SJCRH30 (cell line): ENCODE measurements around the gene TMPRSS11A. TPM values are rescaled to one million over a fixed set of nuclear protein-coding genes. Genes with fewer than 3 reads are reported as not detected.

Experiments used
- DNase-seq, 2 experiments: peaks; one replicate each; pipeline ENCODE4 v3.0.0-alpha.2; 2015 to 2020
- H3K27ac ChIP-seq: fragments of 250-450 bp; sonication (Bioruptor Pico); 2 replicates; pipeline ENCODE4 v1.5.1; 2020; ENCODE audit warnings: mild to moderate bottlenecking, moderate library complexity
- H3K27me3 ChIP-seq: fragments of 250-450 bp; sonication (Bioruptor Pico); 2 replicates; pipeline ENCODE4 v1.5.1; 2020; ENCODE audit warnings: mild to moderate bottlenecking, moderate library complexity
- H3K36me3 ChIP-seq: fragments of 250-450 bp; sonication (Bioruptor Pico); 2 replicates; pipeline ENCODE4 v1.5.1; 2020; ENCODE audit warnings: mild to moderate bottlenecking, moderate library complexity
- H3K4me1 ChIP-seq: fragments of 250-450 bp; sonication (Bioruptor Pico); 2 replicates; pipeline ENCODE4 v1.5.1; 2020; ENCODE audit warnings: mild to moderate bottlenecking, moderate library complexity
- H3K4me3 ChIP-seq: fragments of 250-450 bp; sonication (Bioruptor Pico); 2 replicates; pipeline ENCODE4 v1.5.1; 2020; ENCODE audit warnings: mild to moderate bottlenecking, moderate library complexity
- H3K9me3 ChIP-seq: fragments of 250-450 bp; sonication (Bioruptor Pico); replicated peaks from 2 replicates; pipeline ENCODE4 v1.5.1; 2020; ENCODE audit warnings: mild to moderate bottlenecking, moderate library complexity
- total RNA-seq: library from RNA; depleted of rRNA; stranded (reverse); fragments of >200 nt; shearing (Covaris generic); gene quantifications from 2 replicates; pipeline ENCODE4 v1.2.3, GENCODE V29; 2014

TMPRSS11A gene
- total RNA-seq, 1 experiment from 2014 or later = not detected

GRCh38 chr4:67896421-67897065 lies 66.8 kb downstream of the TMPRSS11A start:
- no peak for DNase-seq
- H3K27me3 ChIP-seq = no peaks in the 10 kb centered on the region
- no peaks in the 10 kb centered on the region for H3K9me3 ChIP-seq
- H3K27ac ChIP-seq = no peak overlapping the region
- H3K36me3 ChIP-seq = no peaks in the 10 kb centered on the region
- no peaks in the 10 kb centered on the region for H3K4me1 ChIP-seq
- no peak overlapping the region for H3K4me3 ChIP-seq

- Histone ChIP-seq H3K36me3 (no peaks in the 10 kb centered on the region), H3K27me3 (no peaks in the 10 kb centered on the region), H3K4me1 (no peaks in the 10 kb centered on the region), H3K27ac (no peak overlapping the region), H3K4me3 (no peak overlapping the region), H3K9me3 (no peaks in the 10 kb centered on the region)
- DNase-seq = no peak
Measured at GRCh38 chr4:67894659-67895058, 68.6 kb downstream of the TMPRSS11A start.

- Histone ChIP-seq H3K36me3 (no peaks in the 10 kb centered on the region), H3K9me3 (no peaks in the 10 kb centered on the region)
- DNase-seq = no peak
Measured at GRCh38 chr4:67892905-67893304, 70.4 kb downstream of the TMPRSS11A start.

GRCh38 chr4:67892253-67892652 lies 71.0 kb downstream of the TMPRSS11A start:
- Histone ChIP-seq H3K4me3 (no peak overlapping the region), H3K27ac (no peak overlapping the region), H3K27me3 (no peaks in the 10 kb centered on the region), H3K36me3 (no peaks in the 10 kb centered on the region), H3K4me1 (no peaks in the 10 kb centered on the region), H3K9me3 (no peaks in the 10 kb centered on the region)
- no peak for DNase-seq

More at GRCh38 chr4:67892905-67893304, 70.4 kb downstream of the TMPRSS11A start:
- H3K4me3 ChIP-seq = no peak overlapping the region
- no peak overlapping the region for H3K27ac ChIP-seq
- no peaks in the 10 kb centered on the region for H3K4me1 ChIP-seq
- H3K27me3 ChIP-seq = no peaks in the 10 kb centered on the region

GRCh38 chr4:67891645-67892044 lies 71.6 kb downstream of the TMPRSS11A start:
- Histone ChIP-seq H3K27me3 (no peaks in the 10 kb centered on the region), H3K27ac (no peak overlapping the region), H3K9me3 (no peaks in the 10 kb centered on the region), H3K36me3 (no peaks in the 10 kb centered on the region), H3K4me3 (no peak overlapping the region), H3K4me1 (no peaks in the 10 kb centered on the region)
- DNase-seq = no peak

- H3K4me1 ChIP-seq = peaks cover 3% of the 10 kb centered on the region; the same call in 1 of the 2 replicates
- no peaks in the 10 kb centered on the region for H3K27me3 ChIP-seq
- H3K9me3 ChIP-seq = no peaks in the 10 kb centered on the region
- no peak overlapping the region for H3K4me3 ChIP-seq
- peak overlapping the region; percentile 24 for H3K27ac ChIP-seq
- H3K36me3 ChIP-seq = no peaks in the 10 kb centered on the region
- DNase-seq = no peak
Measured at GRCh38 chr4:67886281-67886680, 77.0 kb downstream of the TMPRSS11A start.

- H3K27ac ChIP-seq = peak overlapping the region; percentile 24
- H3K36me3 ChIP-seq = no peaks in the 10 kb centered on the region
- H3K9me3 ChIP-seq = no peaks in the 10 kb centered on the region
- 0 out of 2 replicates have a peak overlapping the region, but pooled peaks have one; percentile 5 for H3K4me3 ChIP-seq
- peaks cover 3% of the 10 kb centered on the region; the same call in 1 of the 2 replicates for H3K4me1 ChIP-seq
- no peaks in the 10 kb centered on the region for H3K27me3 ChIP-seq
- DNase-seq = peak; percentile 33 to 37
Measured at GRCh38 chr4:67885762-67886161, 77.5 kb downstream of the TMPRSS11A start.

GRCh38 chr4:67884701-67885100 lies 78.6 kb downstream of the TMPRSS11A start:
- Histone ChIP-seq H3K4me3 (no peak overlapping the region), H3K4me1 (peaks cover 3% of the 10 kb centered on the region; the same call in 1 of the 2 replicates), H3K9me3 (no peaks in the 10 kb centered on the region)

GRCh38 chr4:67883902-67884301 lies 79.4 kb downstream of the TMPRSS11A start, which contains the start of gene TMPRSS11D:
Gene TMPRSS11D (minus strand): TSS chr4:67884002. CDS start chr4:67883933, 69 bp downstream.
- no peaks in the 10 kb centered on the region for H3K27me3 ChIP-seq
- no peak within 1 kb of the TSS for H3K27ac ChIP-seq
- no peaks in the 10 kb centered on the region for H3K9me3 ChIP-seq
- H3K4me1 ChIP-seq = peaks cover 3% of the 10 kb centered on the region; the same call in 1 of the 2 replicates
- no peaks in the 10 kb centered on the region for H3K36me3 ChIP-seq
- H3K4me3 ChIP-seq = no peak within 1 kb of the TSS
- no peak for DNase-seq

More at GRCh38 chr4:67884701-67885100, 78.6 kb downstream of the TMPRSS11A start:
- no peak for DNase-seq
- H3K27ac ChIP-seq = no peak overlapping the region
- no peaks in the 10 kb centered on the region for H3K36me3 ChIP-seq
- H3K27me3 ChIP-seq = no peaks in the 10 kb centered on the region

- no peak overlapping the region for H3K27ac ChIP-seq
- no peaks in the 10 kb centered on the region for H3K27me3 ChIP-seq
- DNase-seq = no peak
- H3K4me3 ChIP-seq = no peak overlapping the region
- peaks cover 3% of the 10 kb centered on the region; the same call in 1 of the 2 replicates for H3K4me1 ChIP-seq
- H3K36me3 ChIP-seq = no peaks in the 10 kb centered on the region
- no peaks in the 10 kb centered on the region for H3K9me3 ChIP-seq
Measured at GRCh38 chr4:67883458-67883857, 79.8 kb downstream of the TMPRSS11A start.

GRCh38 chr4:67880866-67881610 lies 82.3 kb downstream of the TMPRSS11A start:
- Histone ChIP-seq H3K27me3 (no peaks in the 10 kb centered on the region), H3K4me1 (no peaks in the 10 kb centered on the region), H3K9me3 (no peaks in the 10 kb centered on the region), H3K36me3 (no peaks in the 10 kb centered on the region), H3K4me3 (no peak overlapping the region), H3K27ac (no peak overlapping the region)
- peak; percentile 16 to 24 for DNase-seq

GRCh38 chr4:67879486-67879885 lies 83.8 kb downstream of the TMPRSS11A start:
- Histone ChIP-seq H3K9me3 (no peaks in the 10 kb centered on the region), H3K27me3 (no peaks in the 10 kb centered on the region), H3K4me1 (no peaks in the 10 kb centered on the region), H3K27ac (no peak overlapping the region), H3K4me3 (no peak overlapping the region), H3K36me3 (no peaks in the 10 kb centered on the region)
- DNase-seq = no peak

- no peak overlapping the region for H3K4me3 ChIP-seq
- H3K9me3 ChIP-seq = no peaks in the 10 kb centered on the region
- H3K27me3 ChIP-seq = no peaks in the 10 kb centered on the region
- no peak for DNase-seq
- H3K4me1 ChIP-seq = no peaks in the 10 kb centered on the region
- no peaks in the 10 kb centered on the region for H3K36me3 ChIP-seq
- H3K27ac ChIP-seq = no peak overlapping the region
Measured at GRCh38 chr4:67877086-67877485, 86.2 kb downstream of the TMPRSS11A start.

GRCh38 chr4:67874986-67875385 lies 88.3 kb downstream of the TMPRSS11A start:
- no peaks in the 10 kb centered on the region for H3K4me1 ChIP-seq
- H3K27me3 ChIP-seq = no peaks in the 10 kb centered on the region
- no peaks in the 10 kb centered on the region for H3K36me3 ChIP-seq
- no peak for DNase-seq
- no peak overlapping the region for H3K4me3 ChIP-seq
- no peak overlapping the region for H3K27ac ChIP-seq
- no peaks in the 10 kb centered on the region for H3K9me3 ChIP-seq

GRCh38 chr4:67873116-67873515 lies 90.2 kb downstream of the TMPRSS11A start:
- no peak for DNase-seq
- H3K4me3 ChIP-seq = no peak overlapping the region
- H3K27me3 ChIP-seq = no peaks in the 10 kb centered on the region
- H3K9me3 ChIP-seq = no peaks in the 10 kb centered on the region
- no peak overlapping the region for H3K27ac ChIP-seq
- no peaks in the 10 kb centered on the region for H3K36me3 ChIP-seq
- H3K4me1 ChIP-seq = no peaks in the 10 kb centered on the region
